Left colon (tissue), 2 donors: ENCODE data around the gene DDX56. TPM values are rescaled to one million over a fixed set of nuclear protein-coding genes. Genes with fewer than 3 reads are reported as not detected.

Source experiments
- ATAC-seq: fragments of 200-7000 bp; cut with Tn5 transposase; one replicate; pipeline ENCODE4 v1.9.1; 2020; ENCODE audit warnings: mild to moderate bottlenecking, moderate library complexity
- DNase-seq, 2 donors: peaks; one replicate each; pipeline ENCODE4 v3.0.0-alpha.2; 2020
- intact Hi-C, 2 donors: fragments of 100-400 bp; cut with DNase I in 1 of 2; cut with micrococcal nuclease in 1 of 2; formaldehyde crosslinking; loops; one replicate each; pipeline versions ENCODE4 v1.11.2 to v1.14.0; 2022; cut with DNase I, micrococcal nuclease
- total RNA-seq, 2 donors: library from RNA; stranded (reverse); fragmentation: NEBNext Ultra II Directional; extraction: Animal tissue kit (Norgen Biotek cat#: 25700); gene quantifications; one replicate each; pipeline ENCODE4 v1.2.1, GENCODE V29; 2021
- donor health status: DM: no; HTN: no; CAD: no.
- donor health status: DM: yes; HTN: yes; CAD: no.

Gene DDX56
- total RNA-seq, 2 donors from 2014 or later = 36.5 to 59.2 TPM

DNA sequence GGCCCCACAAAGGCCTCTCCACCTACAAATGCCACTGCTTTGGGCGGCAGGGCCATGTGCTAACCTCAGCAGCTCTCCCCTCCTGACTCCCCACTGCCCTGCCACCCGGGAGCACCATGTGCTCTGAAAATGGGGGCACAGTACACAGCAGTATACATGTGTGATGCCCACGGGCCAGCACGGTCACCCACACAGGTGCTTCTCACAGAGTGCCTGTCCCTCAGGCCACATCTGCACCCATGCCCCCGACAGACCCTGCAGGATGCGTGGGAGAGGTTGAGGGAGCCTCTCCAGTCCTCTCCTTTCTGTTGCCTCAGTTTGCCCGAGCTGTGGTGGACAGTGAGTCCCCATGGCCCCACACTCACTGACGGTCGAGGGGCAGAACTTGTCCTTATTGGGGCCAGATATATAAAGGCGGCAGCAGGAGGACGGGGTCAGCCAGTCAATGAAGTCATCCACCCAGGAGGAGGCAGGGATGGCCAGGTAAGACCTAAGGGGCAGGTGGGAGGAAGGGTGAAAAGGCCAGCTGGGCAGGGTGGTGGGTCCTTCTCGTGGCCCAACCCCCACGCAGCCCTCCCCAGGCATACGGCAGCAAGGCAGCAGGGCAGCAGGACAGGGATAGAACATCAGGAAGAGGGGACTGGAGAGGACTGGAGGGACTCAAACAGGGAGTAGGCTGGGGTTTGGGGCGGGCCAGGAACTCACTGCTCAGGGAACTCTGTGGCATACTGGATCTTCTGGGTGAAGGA is 52.2 kb downstream of the DDX56 start:
- intact Hi-C loops = no loop called here
- ATAC-seq = no peak

DNA sequence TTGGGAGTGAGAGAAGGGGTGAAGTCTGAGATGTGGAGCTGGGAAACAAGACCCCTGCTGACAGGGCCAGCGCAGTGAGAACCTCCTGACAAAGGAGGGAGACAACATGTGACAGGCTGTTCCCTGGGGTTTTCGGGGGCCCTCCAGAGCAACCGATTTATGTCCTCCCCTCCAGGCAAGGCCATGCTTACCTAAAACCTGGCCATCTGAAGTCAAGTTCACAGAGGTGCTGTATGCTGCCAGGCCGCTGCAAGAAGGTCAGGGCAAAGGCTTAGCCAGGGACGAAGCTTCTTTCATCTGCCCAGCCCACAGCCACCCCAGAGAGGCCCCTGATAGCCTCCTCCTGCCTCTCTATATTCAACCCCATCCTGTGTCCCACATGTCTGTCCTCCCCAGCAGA is 53.1 kb downstream of the DDX56 start:
- ATAC-seq (no peak), DNase-seq (no peak)
- intact Hi-C loops = no loop called here

More for the DNA sequence above, 52.2 kb downstream of the DDX56 start:
- DNase-seq = no peak

DNA sequence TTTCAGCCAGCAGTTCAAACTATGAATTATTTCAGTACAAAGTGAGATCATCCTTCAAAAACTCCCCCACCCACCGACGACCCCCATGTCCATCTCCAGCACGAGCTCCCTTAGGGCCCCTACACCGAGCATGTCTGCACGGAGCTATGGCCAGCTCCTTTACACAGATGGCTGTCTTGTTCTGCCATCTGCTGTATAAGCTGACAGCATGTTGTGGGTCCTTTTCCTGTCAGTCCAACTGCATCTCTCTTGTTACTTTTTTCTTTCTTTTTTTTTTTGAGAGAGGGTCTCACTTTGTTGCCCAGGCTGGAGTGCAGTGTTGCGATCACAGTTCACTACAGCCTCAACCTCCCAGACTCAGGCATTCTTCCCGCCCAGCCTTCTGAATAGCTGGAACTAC is 54.2 kb downstream of the DDX56 start:
- intact Hi-C loops = no loop called here
- DNase-seq (no peak), ATAC-seq (no peak)

DNA sequence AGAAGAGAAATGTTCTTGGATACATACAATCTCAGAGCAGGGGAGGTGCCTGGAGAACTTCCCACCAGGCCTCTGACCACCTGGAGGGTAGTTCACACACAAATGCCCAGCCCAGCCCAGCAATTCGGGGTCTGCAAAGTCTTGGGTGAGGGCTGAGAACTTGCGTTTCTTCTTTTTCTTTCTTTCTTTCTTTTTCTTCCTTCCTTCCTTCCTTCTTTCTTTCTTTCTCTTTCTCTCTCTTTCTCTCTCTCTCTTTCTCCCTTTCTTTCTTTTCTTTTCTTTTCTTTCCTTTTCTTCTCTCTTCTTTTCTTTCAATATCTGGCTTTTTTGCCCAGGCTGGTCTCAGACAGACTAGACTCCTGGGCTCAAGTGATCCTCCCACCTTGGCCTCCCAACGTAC is 54.9 kb downstream of the DDX56 start:
- DNase-seq (no peak), ATAC-seq (no peak)
- intact Hi-C loops = no loop called here

DNA sequence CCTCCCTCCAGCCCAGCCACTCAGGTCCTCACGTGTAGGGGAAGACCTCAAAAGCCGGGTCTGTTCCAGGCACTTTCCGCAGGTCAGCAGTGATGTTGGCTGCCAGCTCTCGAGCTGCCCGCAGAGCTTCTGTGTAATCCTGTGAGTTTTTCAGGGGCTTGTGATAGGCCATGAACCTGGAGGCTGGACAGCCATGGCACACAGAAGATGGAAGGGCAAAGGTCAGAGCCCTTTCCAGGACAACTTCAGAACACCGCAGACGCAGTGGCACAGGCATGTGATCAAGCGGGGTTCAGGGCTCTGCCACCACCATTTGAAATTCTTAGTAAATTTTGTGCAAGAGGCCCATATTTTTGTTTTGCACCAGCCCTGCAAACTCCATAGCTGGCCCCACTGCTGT is 56.5 kb downstream of the DDX56 start:
- no peak for DNase-seq
- intact Hi-C loops = no loop called here
- no peak for ATAC-seq

Other genes with a start within 250 kb of the DDX56 start
- gene CAMK2B, start 248.3 kb downstream of the DDX56 start, total RNA-seq = under 1 TPM; 0.61 to 0.76 TPM
- gene NUDCD3, start 83.2 kb downstream of the DDX56 start, total RNA-seq = 10 to 100 TPM; 66.3 to 72.4 TPM
- under 1 TPM in 1 of 2 donors, not detected in 1; 0.06 TPM for gene NPC1L1, start 32.6 kb downstream of the DDX56 start, total RNA-seq
- gene TMED4, start 8.3 kb upstream of the DDX56 start, total RNA-seq = 10 to 100 TPM; 90.4 to 96.2 TPM
- 100 to 1,000 TPM; 174 to 221 TPM for gene OGDH, start 32.7 kb upstream of the DDX56 start, total RNA-seq
- 10 to 100 TPM; 67.1 to 83.3 TPM for gene ZMIZ2, start 174.9 kb upstream of the DDX56 start, total RNA-seq
- 1,000 to 10,000 TPM; 1,049 to 1,320 TPM for gene PPIA, start 222.8 kb upstream of the DDX56 start, total RNA-seq